Ureter (tissue), 1 donor: ENCODE data around the gene ABHD15. TPM values are rescaled to one million over a fixed set of nuclear protein-coding genes. Genes with fewer than 3 reads are reported as not detected.

ENCODE experiments used
- DNase-seq: peaks from one replicate; pipeline ENCODE4 v3.0.0-alpha.2; 2020; ENCODE audit warnings: low spot score
- total RNA-seq: library from RNA; stranded (reverse); gene quantifications from one replicate; pipeline ENCODE4 v1.2.4, GENCODE V29; 2023
- donor health status: DM: yes; HTN: yes; CAD: no.

ABHD15 gene
- total RNA-seq, 1 donor from 2014 or later = 7.8 TPM

DNA sequence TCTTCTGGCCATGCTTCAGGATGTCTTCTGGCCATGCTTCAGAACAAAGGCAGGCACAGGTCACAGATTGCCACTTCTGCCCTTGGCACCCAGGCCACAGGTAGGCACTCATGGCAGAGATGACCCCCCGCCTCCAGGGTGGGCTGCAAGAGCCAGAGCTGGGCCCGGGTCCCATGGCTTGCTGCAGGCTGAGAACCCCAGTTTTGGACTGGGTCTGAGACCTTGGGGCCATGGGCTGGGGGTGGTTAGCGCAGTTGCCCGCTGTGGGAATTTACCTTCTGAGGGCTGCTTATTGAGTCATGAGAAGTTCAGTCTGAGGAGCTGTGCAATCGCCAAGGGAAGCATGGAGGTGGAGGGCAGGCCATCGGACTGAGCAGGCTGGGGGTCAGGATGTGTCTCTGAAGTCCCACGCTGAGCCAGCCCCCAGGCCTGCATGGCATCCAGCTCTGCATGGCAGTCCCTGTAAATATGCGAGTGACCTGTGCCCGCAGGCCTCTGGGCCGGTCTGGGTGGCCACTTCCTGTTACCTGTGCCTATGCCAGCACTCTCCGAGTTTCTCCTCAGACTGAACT lies 27.8 kb upstream of the ABHD15 start:
- no peak for DNase-seq

DNA sequence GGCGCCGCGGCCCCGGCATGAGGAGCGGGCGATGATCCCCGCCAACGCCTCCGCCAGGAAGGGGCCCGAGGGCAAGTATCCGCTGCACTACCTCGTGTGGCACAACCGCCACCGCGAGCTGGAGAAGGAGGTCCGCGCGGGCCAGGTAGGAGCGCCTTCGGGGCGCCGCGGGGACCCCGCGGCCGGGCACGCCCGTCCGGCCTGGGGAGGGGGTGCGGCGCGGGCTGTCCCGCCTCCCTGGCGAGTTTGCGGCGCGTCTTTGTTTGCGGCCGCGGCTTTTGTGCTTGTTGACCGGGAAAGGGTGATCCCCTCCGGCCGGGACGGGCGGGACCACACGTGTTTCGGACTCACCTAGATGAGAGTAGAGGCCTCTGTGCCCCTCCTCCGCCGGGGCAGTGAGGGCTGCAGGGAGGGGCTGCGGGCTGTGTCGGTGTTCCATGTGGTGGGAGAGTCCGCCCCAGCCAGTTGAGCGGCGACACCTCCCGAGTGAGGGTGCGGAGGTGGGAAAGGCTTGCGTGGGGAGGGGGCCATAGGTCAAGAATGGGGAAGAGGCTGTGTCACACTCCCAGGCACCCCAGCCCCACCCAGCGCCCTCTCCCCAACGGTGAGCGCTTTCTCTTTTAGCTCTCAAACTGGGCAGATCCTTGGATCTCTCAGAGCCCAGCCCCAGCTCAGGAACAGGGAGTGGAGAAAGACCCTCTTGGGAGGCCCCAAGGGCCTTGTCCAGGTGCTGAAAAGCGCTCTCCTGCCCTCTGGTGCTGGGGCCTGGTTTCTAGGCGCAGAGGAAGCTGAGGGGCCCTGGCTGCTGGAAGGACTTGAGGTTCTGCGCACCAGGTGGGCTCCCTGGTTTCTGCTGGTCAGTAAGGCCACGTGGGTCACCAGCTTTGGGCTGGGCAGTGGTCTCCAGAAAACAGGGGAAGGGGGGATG lies 27.0 kb upstream of the ABHD15 start:
- no peak for DNase-seq

- DNase-seq = no peak
Observed at GRCh38 chr17:29592850-29593551, 26.2 kb upstream of the ABHD15 start, which contains the start of gene ANKRD13B. ANKRD13B (plus strand) TSS chr17:29593132; CDS start chr17:29593622, 490 bp downstream.

- DNase-seq = peak; percentile 91
Observed at GRCh38 chr17:29591737-29592608, 25.1 kb upstream of the ABHD15 start.

- no peak for DNase-seq
Observed at GRCh38 chr17:29591146-29591736, 24.4 kb upstream of the ABHD15 start.

DNA sequence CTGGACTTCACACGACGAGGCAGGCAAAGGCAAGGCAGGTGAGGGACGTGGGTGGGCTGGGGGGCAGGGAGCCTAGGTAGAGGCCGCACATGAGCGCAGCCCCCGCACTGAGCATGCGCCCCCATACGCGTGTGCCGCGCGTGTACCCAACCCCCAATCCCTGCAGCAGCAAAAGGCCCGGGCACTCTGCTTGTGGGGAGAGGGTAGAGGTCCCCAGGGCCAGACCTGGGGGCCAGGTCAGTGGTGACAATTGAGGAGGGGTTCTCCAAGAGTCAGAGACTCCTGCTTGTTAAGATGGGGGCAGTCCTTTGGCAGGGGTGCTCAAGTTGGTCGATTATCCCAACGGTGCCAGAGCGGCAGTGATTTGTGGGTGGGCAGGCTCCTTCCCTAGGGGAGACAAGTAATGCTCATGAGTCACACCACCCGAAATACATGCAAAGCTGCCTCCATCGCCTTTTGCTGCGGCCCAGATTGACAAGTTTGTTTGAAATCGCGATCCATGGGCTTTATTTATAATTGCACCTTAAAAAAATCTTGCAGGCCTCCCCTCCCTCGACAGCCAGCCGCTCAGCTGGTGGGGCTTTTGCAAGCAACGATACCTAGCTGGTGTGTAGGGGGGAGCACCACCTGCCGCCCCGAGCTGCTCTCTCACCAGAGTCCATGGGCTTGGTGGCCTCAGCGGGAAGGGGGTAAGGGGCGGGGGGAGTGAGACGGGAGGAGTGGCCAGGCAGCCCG lies 23.7 kb upstream of the ABHD15 start:
- DNase-seq = no peak

GRCh38 chr17:29589524-29590410 lies 22.9 kb upstream of the ABHD15 start, which contains the start of gene GIT1:
GIT1 (minus strand) TSS chr17:29589648; CDS start chr17:29589378, 270 bp downstream.
- peak; percentile 82 for DNase-seq

DNA sequence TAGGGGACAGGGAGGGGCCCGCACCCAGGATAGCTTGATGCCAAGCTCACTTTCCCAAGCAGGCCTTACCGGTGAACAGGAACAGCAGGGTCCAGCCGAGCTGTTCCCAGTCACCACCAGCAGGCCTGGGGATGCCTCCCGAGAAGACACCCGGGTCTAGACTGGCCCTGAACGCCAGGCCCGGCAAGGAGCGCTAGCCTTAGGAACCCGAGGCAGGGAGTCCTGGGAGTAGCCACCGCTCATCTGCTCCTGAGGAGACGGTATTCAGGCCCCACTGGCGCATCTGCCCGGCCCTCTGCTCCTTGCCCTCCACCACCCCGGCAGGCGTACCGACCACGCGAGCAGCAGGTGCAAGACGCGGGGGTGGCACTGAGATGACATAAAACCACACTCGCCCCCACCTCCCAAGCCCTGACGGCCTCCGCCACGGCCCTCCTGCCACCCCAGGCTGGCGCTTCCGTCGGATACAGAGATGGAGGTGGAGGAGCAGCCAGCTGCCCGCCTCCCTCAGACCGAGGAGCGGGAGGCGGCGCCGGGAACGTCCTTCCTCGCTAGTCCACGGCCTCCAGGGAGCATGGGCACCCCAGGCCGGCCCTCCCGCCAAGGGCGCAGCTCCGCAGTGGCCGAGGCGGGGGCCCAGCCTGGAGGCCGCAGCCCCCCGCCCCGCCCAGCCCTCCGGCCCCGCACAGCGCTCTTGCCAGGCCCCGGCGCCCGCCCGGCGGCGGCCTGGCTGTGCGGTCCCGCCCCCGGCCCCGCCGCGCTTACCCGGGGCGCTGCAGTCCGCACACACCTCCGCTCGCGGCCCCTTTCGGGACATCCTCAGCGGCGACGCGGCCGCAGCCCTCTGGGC lies 21.9 kb upstream of the ABHD15 start:
- DNase-seq = no peak

- no peak for DNase-seq
Observed at GRCh38 chr17:29588017-29588561, 21.3 kb upstream of the ABHD15 start.

GRCh38 chr17:29587591-29587990 lies 20.8 kb upstream of the ABHD15 start:
- no peak for DNase-seq

- no peak for DNase-seq
Observed at GRCh38 chr17:29586676-29587469, 20.0 kb upstream of the ABHD15 start.

- no peak for DNase-seq
Observed at GRCh38 chr17:29585080-29585751, 18.4 kb upstream of the ABHD15 start.

- DNase-seq = no peak
Observed at GRCh38 chr17:29584452-29585079, 17.7 kb upstream of the ABHD15 start.

DNA sequence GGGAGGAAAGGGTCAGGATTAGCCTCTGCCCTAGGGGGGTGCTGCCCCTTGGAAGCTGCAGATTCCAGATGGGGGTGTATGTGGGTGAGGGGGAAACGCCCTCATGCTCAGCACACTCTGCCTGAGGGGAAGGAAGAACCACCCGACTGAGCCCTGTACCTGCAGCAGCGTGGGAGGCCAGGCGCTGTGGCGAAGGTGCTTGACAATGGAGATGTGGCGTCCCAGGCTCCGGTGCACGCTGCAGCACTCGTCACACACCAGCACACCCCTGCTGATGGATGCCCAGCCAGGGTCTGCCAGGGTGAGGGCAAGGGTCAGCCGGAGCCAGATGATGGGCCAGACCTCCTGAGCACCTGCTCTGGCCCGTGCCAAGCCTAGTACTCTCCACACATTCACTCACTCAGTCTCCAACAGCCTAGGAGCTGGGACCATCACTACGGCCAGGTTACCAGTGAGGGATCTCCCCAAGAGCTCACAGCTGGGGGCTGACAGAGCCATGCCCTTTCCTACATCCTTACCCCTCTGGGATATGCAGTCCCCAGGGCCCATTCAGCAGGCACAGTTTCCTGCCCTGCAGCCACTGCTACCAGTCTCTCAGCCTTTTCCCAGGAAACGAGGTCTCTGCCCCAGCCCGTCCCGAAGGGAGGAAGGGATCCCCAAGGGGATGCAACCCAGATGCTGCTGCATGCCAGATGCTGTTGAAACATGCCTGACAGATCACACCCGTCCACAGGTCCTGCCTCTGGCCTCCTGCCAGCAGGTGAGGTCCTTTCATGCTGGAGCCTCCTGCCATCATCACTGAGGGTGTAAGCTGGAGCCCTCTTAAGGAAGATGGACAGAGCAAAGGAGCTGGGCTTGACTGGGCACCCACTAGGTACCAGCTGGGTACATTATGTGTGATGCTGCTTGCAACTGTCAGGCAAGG lies 16.7 kb upstream of the ABHD15 start:
- DNase-seq = no peak

DNA sequence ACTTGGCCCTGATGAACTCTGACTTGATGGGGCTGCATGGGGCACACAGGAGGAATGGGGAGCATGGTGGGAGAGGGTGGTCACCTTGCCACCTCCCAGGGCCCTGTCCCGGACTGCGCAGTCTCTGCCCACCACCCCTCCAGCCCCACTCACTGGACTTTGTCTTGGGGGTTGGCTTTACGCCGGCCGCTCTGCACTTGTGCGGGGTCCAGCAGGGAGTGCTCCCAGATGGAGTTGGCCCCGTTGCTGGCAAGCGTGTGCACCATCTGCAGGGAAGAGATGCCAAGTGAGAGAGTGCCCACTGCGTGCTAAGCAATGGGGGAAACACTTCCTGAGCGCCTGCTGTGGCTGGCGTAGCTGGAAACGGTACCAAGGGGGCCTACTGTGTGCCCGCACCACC lies 15.9 kb upstream of the ABHD15 start:
- no peak for DNase-seq
